ENCODE measurements around the gene GABBR2.

GRCh38 chr9:98383758-98384157, 325.0 kb downstream of the GABBR2 start:
- TF ChIP-seq CTCF (IDR thresholded peaks at IDR 0.05; ENCODE audit: low read depth, low read length) (no peak), EZH2phosphoT487 (IDR thresholded peaks at IDR 0.05; ENCODE audit: low read depth) (no peak)

All from OCI-LY3 (cell line).